ENCODE data around the gene GSC.
"Not testable (repeated sequence)": the region's sequence is repeated elsewhere in the genome, so short reads cannot be mapped to it uniquely, and the experiment has no call there.

GSC gene

DNA sequence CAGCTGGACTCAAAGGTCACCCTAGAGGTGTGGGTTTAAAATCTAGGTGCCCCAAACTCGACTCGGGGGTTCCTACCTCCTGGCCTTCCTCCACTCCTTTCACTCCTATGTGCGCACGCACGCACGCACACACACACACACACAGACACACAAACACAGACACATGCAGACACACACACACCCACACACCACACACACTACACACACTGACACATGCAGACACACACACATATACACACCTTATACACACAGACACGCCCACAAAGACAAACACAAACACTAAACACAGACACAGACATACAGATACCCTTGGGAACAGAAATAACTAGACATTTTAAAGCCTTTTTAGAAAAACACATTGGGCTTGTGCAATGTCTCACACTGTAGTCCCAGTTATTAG, 31.8 kb downstream of the GSC start:
- no peak for DNase-seq

- DNase-seq: no peak
Observed at GRCh38 chr14:94728950-94729349, 41.0 kb downstream of the GSC start.

DNA sequence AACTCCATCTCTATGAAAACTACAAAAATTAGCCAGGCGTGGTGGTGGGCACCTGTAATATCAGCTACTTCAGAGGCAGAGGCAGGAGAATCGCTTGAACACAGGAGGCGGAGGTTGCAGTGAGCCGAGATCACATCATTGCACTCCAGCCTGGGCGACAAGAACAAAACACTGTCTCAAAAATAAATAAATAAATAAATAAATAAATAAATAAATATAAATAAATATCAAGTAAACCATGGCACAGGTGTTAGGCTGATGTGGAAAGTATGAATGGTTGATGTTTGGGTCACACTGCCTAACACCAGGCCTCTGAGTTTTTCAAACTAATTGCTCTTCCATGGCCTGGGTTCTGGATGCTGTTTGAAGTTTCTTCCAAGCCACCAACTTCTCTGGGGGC, 41.5 kb downstream of the GSC start:
- not testable (repeated sequence) for DNase-seq

GRCh38 chr14:94726649-94727048, 43.3 kb downstream of the GSC start:
- DNase-seq: not testable (repeated sequence)

DNA sequence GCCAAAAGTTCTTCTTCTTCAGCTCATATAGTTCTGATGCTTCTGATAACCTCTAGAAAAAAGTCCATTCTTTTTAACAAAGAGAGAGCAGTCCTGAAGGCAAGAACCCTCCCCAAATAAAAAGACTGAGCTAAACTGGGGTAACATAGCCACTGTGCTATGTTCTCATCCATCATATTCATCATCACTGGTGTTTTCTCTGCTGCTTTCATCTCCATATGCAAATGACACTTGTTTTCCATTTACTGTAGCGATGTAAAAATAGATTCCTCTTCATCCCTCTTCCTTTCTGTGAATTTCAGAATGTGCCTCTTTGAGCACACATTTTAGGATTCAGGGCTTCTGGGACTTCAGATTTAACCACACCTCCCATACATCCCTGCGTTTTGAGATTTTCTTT, 44.9 kb downstream of the GSC start:
- DNase-seq: no peak

- DNase-seq: no peak
Observed at GRCh38 chr14:94722397-94722796, 47.5 kb downstream of the GSC start.

Data from stimulated activated CD4-positive, alpha-beta T cell treated with anti-CD3 and anti-CD28 coated beads, Interleukin-4, amount 100 ng/mL, for 24 hours (primary cell).